H1 (cell line): ENCODE results near the gene COL4A1.

Experiments
- SRF ChIP-seq: IDR thresholded peaks from 2 replicates; pipeline ENCODE4 v1.6.1; 2011; ENCODE audit warnings: mild to moderate bottlenecking, low read depth, low read length, moderate library complexity
- TF ChIP-seq, protein P1 (sequence below), 3 experiments: IDR thresholded peaks; 1 replicate in 2 of 3; 2 replicates in 1 of 3; pipeline versions ENCODE4 v1.5.1 to v1.6.1; 2011; ENCODE audit warnings: low read length in 3 of 3, mild to moderate bottlenecking in 3 of 3, inconsistent platforms in 2 of 3, low read depth in 1 of 3, moderate library complexity in 1 of 3; ENCODE audit not compliant: insufficient read depth in 1 of 3; ENCODE audit errors: control extremely low read depth in 1 of 3

GRCh38 chr13:110154410-110154933 is 152.5 kb downstream of the COL4A1 start:
- TF ChIP-seq, protein P1, sequence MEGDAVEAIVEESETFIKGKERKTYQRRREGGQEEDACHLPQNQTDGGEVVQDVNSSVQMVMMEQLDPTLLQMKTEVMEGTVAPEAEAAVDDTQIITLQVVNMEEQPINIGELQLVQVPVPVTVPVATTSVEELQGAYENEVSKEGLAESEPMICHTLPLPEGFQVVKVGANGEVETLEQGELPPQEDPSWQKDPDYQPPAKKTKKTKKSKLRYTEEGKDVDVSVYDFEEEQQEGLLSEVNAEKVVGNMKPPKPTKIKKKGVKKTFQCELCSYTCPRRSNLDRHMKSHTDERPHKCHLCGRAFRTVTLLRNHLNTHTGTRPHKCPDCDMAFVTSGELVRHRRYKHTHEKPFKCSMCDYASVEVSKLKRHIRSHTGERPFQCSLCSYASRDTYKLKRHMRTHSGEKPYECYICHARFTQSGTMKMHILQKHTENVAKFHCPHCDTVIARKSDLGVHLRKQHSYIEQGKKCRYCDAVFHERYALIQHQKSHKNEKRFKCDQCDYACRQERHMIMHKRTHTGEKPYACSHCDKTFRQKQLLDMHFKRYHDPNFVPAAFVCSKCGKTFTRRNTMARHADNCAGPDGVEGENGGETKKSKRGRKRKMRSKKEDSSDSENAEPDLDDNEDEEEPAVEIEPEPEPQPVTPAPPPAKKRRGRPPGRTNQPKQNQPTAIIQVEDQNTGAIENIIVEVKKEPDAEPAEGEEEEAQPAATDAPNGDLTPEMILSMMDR (IDR thresholded peaks at IDR 0.05; ENCODE audit: control extremely low read depth in 1 of 3, insufficient read depth in 1 of 3, low read depth in 1 of 3, low read length in 3 of 3), result no peak
- TF ChIP-seq SRF, result no peak
